Measurements from ENCODE around the gene SFXN3.

The SFXN3 gene

GRCh38 chr10:101054876-101055275 lies 23.8 kb downstream of the SFXN3 start:
- no peaks in the 10 kb centered on the region for H3K9me3 Mint-ChIP-seq

GRCh38 chr10:101055411-101055810 lies 24.4 kb downstream of the SFXN3 start:
- no peak overlapping the region for H3K27ac Mint-ChIP-seq

More at GRCh38 chr10:101054876-101055275, 23.8 kb downstream of the SFXN3 start:
- Mint-ChIP-seq H3K27me3 (peaks cover 11 to 17% of the 10 kb centered on the region in 2 donors), H3K4me1 (ENCODE audit: low read depth in 2 of 2) (peaks cover 11 to 13% of the 10 kb centered on the region in 2 donors), H3K27ac (no peak overlapping the region), H3K4me3 (no peak overlapping the region), H3K36me3 (ENCODE audit: insufficient read depth) (peaks cover 1% of the 10 kb centered on the region)
- DNase-seq = no peak
- no peak for ATAC-seq (replicated peaks)

GRCh38 chr10:101056365-101057151 lies 25.5 kb downstream of the SFXN3 start:
- H3K27ac Mint-ChIP-seq = peak overlapping the region in 1 of 2 donors; percentile 3
- no peak for ATAC-seq (replicated peaks)

More at GRCh38 chr10:101055411-101055810, 24.4 kb downstream of the SFXN3 start:
- H3K36me3 Mint-ChIP-seq (ENCODE audit: insufficient read depth) = peaks cover 6% of the 10 kb centered on the region
- ATAC-seq (replicated peaks) = no peak
- no peaks in the 10 kb centered on the region for H3K9me3 Mint-ChIP-seq
- peaks cover 8 to 12% of the 10 kb centered on the region in 2 donors for H3K27me3 Mint-ChIP-seq
- H3K4me1 Mint-ChIP-seq (ENCODE audit: low read depth in 2 of 2) = peaks cover 12 to 14% of the 10 kb centered on the region in 2 donors
- no peak for DNase-seq
- H3K4me3 Mint-ChIP-seq = no peak overlapping the region

GRCh38 chr10:101060036-101060950 lies 29.3 kb downstream of the SFXN3 start:
- Mint-ChIP-seq H3K9me3 (no peaks in the 10 kb centered on the region), H3K4me1 (ENCODE audit: low read depth in 2 of 2) (peaks cover 17 to 23% of the 10 kb centered on the region in 2 donors), H3K36me3 (ENCODE audit: insufficient read depth) (peaks cover 11% of the 10 kb centered on the region), H3K27me3 (peaks cover 18 to 21% of the 10 kb centered on the region in 2 donors), H3K4me3 (peak overlapping the region; percentile 94), H3K27ac (peak overlapping the region; percentile 85 to 95)
- ATAC-seq (replicated peaks) (peak; percentile 71), DNase-seq (peak; percentile 89 to 94 (median 90))

More at GRCh38 chr10:101056365-101057151, 25.5 kb downstream of the SFXN3 start:
- Mint-ChIP-seq H3K27me3 (peaks cover 0 to under 1% of the 10 kb centered on the region in 2 donors), H3K9me3 (no peaks in the 10 kb centered on the region), H3K4me3 (no peak overlapping the region), H3K4me1 (ENCODE audit: low read depth in 2 of 2) (peaks cover 10 to 14% of the 10 kb centered on the region in 2 donors), H3K36me3 (ENCODE audit: insufficient read depth) (peaks cover 11% of the 10 kb centered on the region)
- DNase-seq = no peak

GRCh38 chr10:101060951-101061623 lies 30.1 kb downstream of the SFXN3 start:
- ATAC-seq (replicated peaks) (peak; percentile 69), DNase-seq (peak; percentile 35 to 85 (median 47))
- Mint-ChIP-seq H3K4me3 (peak overlapping the region; percentile 94), H3K9me3 (no peaks in the 10 kb centered on the region), H3K27me3 (peaks cover 25 to 29% of the 10 kb centered on the region in 2 donors), H3K4me1 (ENCODE audit: low read depth in 2 of 2) (peaks cover 17 to 25% of the 10 kb centered on the region in 2 donors), H3K36me3 (ENCODE audit: insufficient read depth) (peaks cover 11% of the 10 kb centered on the region), H3K27ac (peak overlapping the region; percentile 85 to 95)

GRCh38 chr10:101061624-101062231 lies 30.7 kb downstream of the SFXN3 start, which contains the start of gene KAZALD1:
Gene KAZALD1, plus strand, starts transcription at chr10:101061989. Its CDS starts 604 bp downstream, at chr10:101062593.
- peak within 1 kb of the TSS; percentile 94 for H3K4me3 Mint-ChIP-seq
- H3K4me1 Mint-ChIP-seq (ENCODE audit: low read depth in 2 of 2) = peaks cover 17 to 28% of the 10 kb centered on the region in 2 donors
- DNase-seq (no peak), ATAC-seq (replicated peaks) (no peak)
- H3K36me3 Mint-ChIP-seq (ENCODE audit: insufficient read depth) = peaks cover 11% of the 10 kb centered on the region
- no peaks in the 10 kb centered on the region for H3K9me3 Mint-ChIP-seq
- peak within 1 kb of the TSS; percentile 85 to 95 for H3K27ac Mint-ChIP-seq
- peaks cover 30 to 35% of the 10 kb centered on the region in 2 donors for H3K27me3 Mint-ChIP-seq

- H3K27ac Mint-ChIP-seq = no peak overlapping the region
- H3K36me3 Mint-ChIP-seq (ENCODE audit: insufficient read depth) = peaks cover 11% of the 10 kb centered on the region
- peak overlapping the region; percentile 94 for H3K4me3 Mint-ChIP-seq
- DNase-seq = peak in 2 of 3 experiments; percentile 33 to 43
- H3K27me3 Mint-ChIP-seq = peaks cover 30 to 42% of the 10 kb centered on the region in 2 donors
- peak; percentile 29 for ATAC-seq (replicated peaks)
- no peaks in the 10 kb centered on the region for H3K9me3 Mint-ChIP-seq
- peaks cover 17 to 32% of the 10 kb centered on the region in 2 donors for H3K4me1 Mint-ChIP-seq (ENCODE audit: low read depth in 2 of 2)
Observed at GRCh38 chr10:101062232-101063049, 31.4 kb downstream of the SFXN3 start.

GRCh38 chr10:101063050-101063525 lies 32.1 kb downstream of the SFXN3 start:
- Mint-ChIP-seq H3K4me1 (ENCODE audit: low read depth in 2 of 2) (peaks cover 17 to 32% of the 10 kb centered on the region in 2 donors), H3K4me3 (peak overlapping the region; percentile 15 to 94), H3K36me3 (ENCODE audit: insufficient read depth) (peaks cover 11% of the 10 kb centered on the region), H3K9me3 (no peaks in the 10 kb centered on the region), H3K27ac (no peak overlapping the region), H3K27me3 (peaks cover 30 to 46% of the 10 kb centered on the region in 2 donors)
- ATAC-seq (replicated peaks) = no peak
- no peak for DNase-seq

- peak overlapping the region in 1 of 2 donors; percentile 15 for H3K4me3 Mint-ChIP-seq
- H3K27me3 Mint-ChIP-seq = peaks cover 30 to 46% of the 10 kb centered on the region in 2 donors
- ATAC-seq (replicated peaks) = no peak
- no peaks in the 10 kb centered on the region for H3K9me3 Mint-ChIP-seq
- no peak for DNase-seq
- H3K4me1 Mint-ChIP-seq (ENCODE audit: low read depth in 2 of 2) = peaks cover 17 to 32% of the 10 kb centered on the region in 2 donors
- H3K27ac Mint-ChIP-seq = no peak overlapping the region
- H3K36me3 Mint-ChIP-seq (ENCODE audit: insufficient read depth) = peaks cover 11% of the 10 kb centered on the region
Observed at GRCh38 chr10:101063548-101064414, 32.7 kb downstream of the SFXN3 start.

GRCh38 chr10:101064415-101065030 lies 33.5 kb downstream of the SFXN3 start:
- no peak overlapping the region for H3K27ac Mint-ChIP-seq
- DNase-seq (no peak), ATAC-seq (replicated peaks) (no peak)
- H3K4me1 Mint-ChIP-seq (ENCODE audit: low read depth in 2 of 2) = peaks cover 17 to 31% of the 10 kb centered on the region in 2 donors
- H3K36me3 Mint-ChIP-seq (ENCODE audit: insufficient read depth) = peaks cover 11% of the 10 kb centered on the region
- no peaks in the 10 kb centered on the region for H3K9me3 Mint-ChIP-seq
- no peak overlapping the region for H3K4me3 Mint-ChIP-seq
- H3K27me3 Mint-ChIP-seq = peaks cover 30 to 46% of the 10 kb centered on the region in 2 donors
